ENCODE data around the gene PSENEN.

DNA sequence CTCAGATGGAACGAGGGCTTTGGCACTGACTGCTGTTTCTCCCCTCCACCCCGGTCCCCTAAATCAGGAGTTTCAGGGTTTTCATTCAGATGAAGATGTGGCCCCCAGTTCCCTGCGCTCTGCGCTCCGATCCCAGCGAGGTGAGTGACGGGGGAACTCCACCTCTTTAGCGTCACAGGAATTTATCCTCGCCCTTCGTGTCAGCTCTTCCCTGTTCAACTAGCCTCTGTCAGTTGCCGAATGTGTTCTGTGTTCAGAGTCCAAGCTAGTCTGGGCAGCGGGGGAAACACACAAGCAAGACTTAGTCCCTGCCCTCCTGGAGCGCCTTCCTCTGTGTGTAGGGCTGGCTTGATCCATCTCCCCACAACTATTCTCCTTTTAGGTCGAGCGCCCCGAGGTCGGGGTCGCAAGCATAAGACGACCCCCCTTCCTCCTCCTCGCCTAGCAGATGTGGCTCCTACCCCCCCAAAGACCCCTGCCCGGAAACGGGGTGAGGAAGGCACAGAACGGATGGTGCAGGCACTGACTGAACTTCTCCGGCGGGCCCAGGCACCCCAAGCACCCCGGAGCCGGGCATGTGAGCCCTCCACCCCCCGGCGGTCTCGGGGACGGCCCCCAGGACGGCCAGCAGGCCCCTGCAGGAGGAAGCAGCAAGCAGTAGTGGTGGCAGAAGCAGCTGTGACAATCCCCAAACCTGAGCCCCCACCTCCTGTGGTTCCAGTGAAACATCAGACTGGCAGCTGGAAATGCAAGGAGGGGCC, 25.9 kb upstream of the PSENEN start:
- TF ChIP-seq CTCF (IDR thresholded peaks at IDR 0.05) (no peak), POLR2AphosphoS2 (conservative IDR thresholded peaks at IDR 0.05; ENCODE audit: low read length) (no peak), POLR2A (IDR thresholded peaks at IDR 0.05; ENCODE audit: low read length) (no peak)

Data from A549 (cell line).